Measurements from ENCODE around the gene WWOX.

WWOX gene

GRCh38 chr16:78285437-78285922 is 186.0 kb downstream of the WWOX start:
- no peak for DNase-seq (ENCODE audit: low read depth)
- TF ChIP-seq, protein P1, sequence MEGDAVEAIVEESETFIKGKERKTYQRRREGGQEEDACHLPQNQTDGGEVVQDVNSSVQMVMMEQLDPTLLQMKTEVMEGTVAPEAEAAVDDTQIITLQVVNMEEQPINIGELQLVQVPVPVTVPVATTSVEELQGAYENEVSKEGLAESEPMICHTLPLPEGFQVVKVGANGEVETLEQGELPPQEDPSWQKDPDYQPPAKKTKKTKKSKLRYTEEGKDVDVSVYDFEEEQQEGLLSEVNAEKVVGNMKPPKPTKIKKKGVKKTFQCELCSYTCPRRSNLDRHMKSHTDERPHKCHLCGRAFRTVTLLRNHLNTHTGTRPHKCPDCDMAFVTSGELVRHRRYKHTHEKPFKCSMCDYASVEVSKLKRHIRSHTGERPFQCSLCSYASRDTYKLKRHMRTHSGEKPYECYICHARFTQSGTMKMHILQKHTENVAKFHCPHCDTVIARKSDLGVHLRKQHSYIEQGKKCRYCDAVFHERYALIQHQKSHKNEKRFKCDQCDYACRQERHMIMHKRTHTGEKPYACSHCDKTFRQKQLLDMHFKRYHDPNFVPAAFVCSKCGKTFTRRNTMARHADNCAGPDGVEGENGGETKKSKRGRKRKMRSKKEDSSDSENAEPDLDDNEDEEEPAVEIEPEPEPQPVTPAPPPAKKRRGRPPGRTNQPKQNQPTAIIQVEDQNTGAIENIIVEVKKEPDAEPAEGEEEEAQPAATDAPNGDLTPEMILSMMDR (IDR thresholded peaks at IDR 0.05; ENCODE audit: insufficient read depth, low read depth, low read length, missing control alignments), result no peak
- no peak overlapping the region for H3K4me3 ChIP-seq (ENCODE audit: low read length)

DNA sequence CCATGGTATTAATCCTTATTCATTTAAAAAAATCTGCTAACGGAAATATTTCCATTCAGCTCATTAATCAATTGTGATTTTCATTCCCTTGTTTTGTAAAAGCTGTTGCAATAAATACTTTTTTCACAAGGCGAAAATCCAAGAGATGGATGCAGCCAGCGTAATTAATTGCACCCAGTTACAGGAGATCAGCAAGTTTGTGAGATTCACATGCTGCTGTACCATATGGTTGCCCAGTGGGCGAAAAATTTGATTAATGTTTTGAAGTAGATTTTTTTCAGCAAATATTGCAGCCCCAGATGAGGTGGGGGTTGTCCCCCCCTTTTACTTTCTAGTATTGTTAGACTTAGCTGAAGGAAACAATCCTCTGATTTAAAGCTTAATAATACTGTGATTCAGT is 186.6 kb downstream of the WWOX start:
- DNase-seq (ENCODE audit: low read depth), result no peak
- H3K4me3 ChIP-seq (ENCODE audit: low read length), result no peak overlapping the region
- TF ChIP-seq, protein P1 (IDR thresholded peaks at IDR 0.05; ENCODE audit: insufficient read depth, low read depth, low read length, missing control alignments), result no peak

DNA sequence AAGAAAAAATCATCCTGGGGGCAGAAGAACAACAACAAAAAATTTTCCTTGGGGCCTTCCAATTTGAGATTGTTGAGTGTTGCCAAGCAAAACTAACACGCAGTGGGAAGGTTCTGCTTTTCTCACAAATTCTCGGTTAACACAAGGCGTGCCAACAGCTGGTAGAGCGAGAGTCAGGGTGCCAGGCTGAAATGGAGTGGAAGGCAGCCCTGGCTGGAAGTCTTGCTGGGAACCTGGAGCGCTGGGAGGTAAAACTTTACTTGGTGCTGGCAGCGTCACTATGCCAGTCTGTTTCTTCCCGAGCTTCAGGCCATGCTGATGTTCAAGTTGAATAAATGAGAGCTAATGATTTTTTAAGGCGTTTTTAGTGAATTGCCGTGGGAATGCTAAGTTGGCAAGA is 189.4 kb downstream of the WWOX start:
- no peak for DNase-seq (ENCODE audit: low read depth)
- TF ChIP-seq, protein P1 (IDR thresholded peaks at IDR 0.05; ENCODE audit: insufficient read depth, low read depth, low read length, missing control alignments), result no peak
- no peak overlapping the region for H3K4me3 ChIP-seq (ENCODE audit: low read length)

DNA sequence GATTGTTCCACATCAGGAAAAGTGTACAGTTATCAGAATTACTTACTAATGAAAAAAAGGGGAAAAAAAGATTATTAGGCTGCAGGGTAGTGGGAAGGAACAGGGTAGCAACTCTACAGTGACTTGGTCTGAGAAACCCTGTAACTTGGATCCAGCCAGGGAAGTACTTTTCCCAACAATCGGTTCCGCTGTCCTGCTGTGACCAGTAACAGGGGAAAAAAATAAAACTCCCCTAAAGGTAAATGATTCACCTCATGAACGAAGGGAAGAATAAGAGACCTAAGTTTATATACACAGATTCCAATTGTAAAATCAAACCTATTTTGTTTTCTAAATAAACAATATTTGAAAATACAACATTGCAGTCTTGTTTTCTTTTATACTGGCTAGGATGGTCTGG is 189.9 kb downstream of the WWOX start:
- TF ChIP-seq, protein P1 (IDR thresholded peaks at IDR 0.05; ENCODE audit: insufficient read depth, low read depth, low read length, missing control alignments), result no peak
- no peak overlapping the region for H3K4me3 ChIP-seq (ENCODE audit: low read length)
- no peak for DNase-seq (ENCODE audit: low read depth)

- TF ChIP-seq, protein P1 (IDR thresholded peaks at IDR 0.05; ENCODE audit: insufficient read depth, low read depth, low read length, missing control alignments), result no peak
- no peak for DNase-seq (ENCODE audit: low read depth)
- no peak overlapping the region for H3K4me3 ChIP-seq (ENCODE audit: low read length)
These were observed 190.4 kb downstream of the WWOX start for GRCh38 chr16:78289844-78290277.

GRCh38 chr16:78290395-78290794 is 190.9 kb downstream of the WWOX start:
- no peak for DNase-seq (ENCODE audit: low read depth)
- TF ChIP-seq, protein P1 (IDR thresholded peaks at IDR 0.05; ENCODE audit: insufficient read depth, low read depth, low read length, missing control alignments), result no peak
- no peak overlapping the region for H3K4me3 ChIP-seq (ENCODE audit: low read length)

- DNase-seq (ENCODE audit: low read depth), result no peak
- no peak overlapping the region for H3K4me3 ChIP-seq (ENCODE audit: low read length)
- TF ChIP-seq, protein P1 (IDR thresholded peaks at IDR 0.05; ENCODE audit: insufficient read depth, low read depth, low read length, missing control alignments), result no peak
These were observed 191.6 kb downstream of the WWOX start for GRCh38 chr16:78290872-78291591.

All from epithelial cell of esophagus (primary cell).